Mesenchymal stem cell (in vitro differentiated cells and primary cell): ENCODE measurements around the gene NCKAP1.
A peak's percentile ranks its signal among the peaks of the same experiment; 100 is the strongest.

Source experiments
- DNase-seq: peaks from one replicate; pipeline ENCODE4 v3.0.0-alpha.2; 2013
- H2AFZ ChIP-seq: one replicate; pipeline ENCODE4 v1.6.1; 2013; ENCODE audit warnings: low read depth, mild to moderate bottlenecking, control low read depth, inconsistent platforms, low read length, moderate library complexity
- H2AK5ac ChIP-seq: 2 replicates; pipeline ENCODE4 v1.6.1; 2013; ENCODE audit warnings: low read length, moderate library complexity, mild to moderate bottlenecking, inconsistent platforms; ENCODE audit not compliant: severe bottlenecking
- H2BK120ac ChIP-seq: one replicate; pipeline ENCODE4 v1.6.1; 2013; ENCODE audit warnings: low read depth, mild to moderate bottlenecking, inconsistent platforms, low read length, moderate library complexity
- H2BK12ac ChIP-seq, 2 experiments: one replicate each; pipeline ENCODE4 v1.6.1; 2013; ENCODE audit warnings: inconsistent platforms in 2 of 2, low read length in 2 of 2, mild to moderate bottlenecking in 2 of 2, moderate library complexity in 2 of 2, control low read depth in 1 of 2
- H2BK15ac ChIP-seq: one replicate; pipeline ENCODE4 v1.6.1; 2013; ENCODE audit warnings: mild to moderate bottlenecking, low read depth, inconsistent platforms; ENCODE audit not compliant: poor library complexity, severe bottlenecking
- H2BK5ac ChIP-seq: 2 replicates; pipeline ENCODE4 v1.6.1; 2013; ENCODE audit warnings: low read depth, mild to moderate bottlenecking, low read length, control low read depth, inconsistent platforms; ENCODE audit not compliant: poor library complexity, severe bottlenecking
- H3K14ac ChIP-seq, 2 experiments: one replicate each; pipeline ENCODE4 v1.6.1; 2013; ENCODE audit warnings: inconsistent platforms in 2 of 2, low read length in 2 of 2, control low read depth in 1 of 2, mild to moderate bottlenecking in 1 of 2, moderate library complexity in 1 of 2
- H3K18ac ChIP-seq, 2 experiments: one replicate each; pipeline ENCODE4 v1.6.1; 2013; ENCODE audit warnings: inconsistent platforms in 2 of 2, low read length in 2 of 2, control low read depth in 1 of 2, low read depth in 1 of 2, mild to moderate bottlenecking in 1 of 2
- H3K23ac ChIP-seq, 2 experiments: one replicate each; pipeline ENCODE4 v1.6.1; 2013; ENCODE audit warnings: inconsistent platforms in 2 of 2, low read length in 2 of 2, mild to moderate bottlenecking in 2 of 2, moderate library complexity in 2 of 2, control low read depth in 1 of 2
- H3K27ac ChIP-seq: 2 replicates; pipeline ENCODE4 v1.5.1; 2013; ENCODE audit warnings: mild to moderate bottlenecking, moderate library complexity, low read length, control low read depth, inconsistent platforms; ENCODE audit not compliant: poor library complexity, severe bottlenecking
- H3K27me3 ChIP-seq, 2 experiments: 2 replicates each; pipeline versions ENCODE4 v1.6.1 to v1.7.0; 2013; ENCODE audit warnings: low read length in 2 of 2, mild to moderate bottlenecking in 2 of 2, moderate library complexity in 2 of 2, control low read depth in 1 of 2, inconsistent platforms in 1 of 2; ENCODE audit not compliant: control insufficient read depth in 1 of 2, insufficient read depth in 1 of 2
- H3K36me3 ChIP-seq, 2 experiments: 2 replicates each; pipeline versions ENCODE4 v1.6.1 to v1.7.0; 2013; ENCODE audit warnings: low read length in 2 of 2, control low read depth in 1 of 2, inconsistent platforms in 1 of 2, low read depth in 1 of 2, mild to moderate bottlenecking in 1 of 2; ENCODE audit not compliant: insufficient read depth in 2 of 2, control insufficient read depth in 1 of 2
- H3K4ac ChIP-seq, 2 experiments: one replicate each; pipeline ENCODE4 v1.6.1; 2013; ENCODE audit warnings: inconsistent platforms in 2 of 2, low read length in 2 of 2, mild to moderate bottlenecking in 2 of 2, moderate library complexity in 2 of 2, control low read depth in 1 of 2, low read depth in 1 of 2
- H3K4me1 ChIP-seq: 2 replicates; pipeline ENCODE4 v1.6.1; 2013; ENCODE audit warnings: low read depth, low read length, control low read depth; ENCODE audit not compliant: control insufficient read depth, insufficient read depth
- H3K4me2 ChIP-seq: 2 replicates; pipeline ENCODE4 v1.6.1; 2013; ENCODE audit warnings: low read length, mild to moderate bottlenecking, inconsistent platforms; ENCODE audit not compliant: poor library complexity, severe bottlenecking
- H3K4me3 ChIP-seq, 2 experiments: 2 replicates each; pipeline versions ENCODE4 v1.5.1 to v1.7.0; 2013; ENCODE audit warnings: low read length in 2 of 2, mild to moderate bottlenecking in 2 of 2, control low read depth in 1 of 2, low read depth in 1 of 2; ENCODE audit not compliant: insufficient read depth in 1 of 2
- H3K79me1 ChIP-seq: replicated peaks from 2 replicates; pipeline ENCODE4 v1.6.1; 2013; ENCODE audit warnings: mild to moderate bottlenecking, control low read depth, low read length, inconsistent platforms; ENCODE audit not compliant: poor library complexity, severe bottlenecking
- H3K9ac ChIP-seq: 2 replicates; pipeline ENCODE4 v1.7.0; 2013; ENCODE audit warnings: mild to moderate bottlenecking, low read length, moderate library complexity
- H3K9me3 ChIP-seq: 2 replicates; pipeline ENCODE4 v1.7.0; 2013; ENCODE audit warnings: mild to moderate bottlenecking, low read length; ENCODE audit not compliant: control insufficient read depth
- H4K8ac ChIP-seq: one replicate; pipeline ENCODE4 v1.6.1; 2013; ENCODE audit warnings: inconsistent platforms, mild to moderate bottlenecking, low read length, moderate library complexity
- H4K91ac ChIP-seq: one replicate; pipeline ENCODE4 v1.6.1; 2013; ENCODE audit warnings: mild to moderate bottlenecking, low read length, inconsistent platforms
- WGBS: methylation state at CpG from one replicate; pipeline ENCODE4 v1.1.7; 2013; ENCODE audit warnings: mixed read lengths; 5-methylcytosine and 5-hydroxymethylcytosine counted together

Gene NCKAP1

GRCh38 chr2:182933629-182934028 lies 104.6 kb downstream of the NCKAP1 start:
- peak overlapping the region; percentile 14 for H3K27ac ChIP-seq
- no peak overlapping the region for H3K4me2 ChIP-seq
- no peak overlapping the region for H2AK5ac ChIP-seq
- H3K23ac ChIP-seq: no peak overlapping the region
- H4K8ac ChIP-seq: no peak overlapping the region
- H3K9ac ChIP-seq: no peak overlapping the region
- H4K91ac ChIP-seq: no peak overlapping the region
- H3K9me3 ChIP-seq: no peaks in the 10 kb centered on the region
- H2BK15ac ChIP-seq: no peak overlapping the region
- H2BK5ac ChIP-seq: no peak overlapping the region
- 100% methylated on average over 3 of the region's 3 CpGs for WGBS
- H2BK120ac ChIP-seq: no peak overlapping the region
- no peaks in the 10 kb centered on the region for H3K27me3 ChIP-seq
- H2BK12ac ChIP-seq: no peak overlapping the region
- H3K4me1 ChIP-seq: peaks cover 3% of the 10 kb centered on the region
- no peak overlapping the region for H3K14ac ChIP-seq
- peaks cover 5 to 94% of the 10 kb centered on the region in 2 experiments for H3K36me3 ChIP-seq
- H3K4ac ChIP-seq: no peak overlapping the region
- no peak overlapping the region for H3K18ac ChIP-seq
- peaks cover 13% of the 10 kb centered on the region for H3K79me1 ChIP-seq
- H3K4me3 ChIP-seq: no peak overlapping the region
- H2AFZ ChIP-seq: no peak overlapping the region
- DNase-seq: no peak

- H3K27me3 ChIP-seq: no peaks in the 10 kb centered on the region
- H3K27ac ChIP-seq: no peak overlapping the region
- no peak overlapping the region for H3K23ac ChIP-seq
- H3K36me3 ChIP-seq: peaks cover 2 to 94% of the 10 kb centered on the region in 2 experiments
- no peak overlapping the region for H3K4ac ChIP-seq
- H3K4me1 ChIP-seq: peaks cover 3% of the 10 kb centered on the region
- no peak overlapping the region for H2AFZ ChIP-seq
- H3K79me1 ChIP-seq: peaks cover 6% of the 10 kb centered on the region
- no peak overlapping the region for H4K8ac ChIP-seq
- H3K9ac ChIP-seq: no peak overlapping the region
- no peak overlapping the region for H2BK5ac ChIP-seq
- no peak overlapping the region for H2BK120ac ChIP-seq
- H3K4me3 ChIP-seq: no peak overlapping the region
- no peak overlapping the region for H3K18ac ChIP-seq
- H3K9me3 ChIP-seq: no peaks in the 10 kb centered on the region
- no peak overlapping the region for H2AK5ac ChIP-seq
- H2BK12ac ChIP-seq: no peak overlapping the region
- H4K91ac ChIP-seq: no peak overlapping the region
- H3K4me2 ChIP-seq: no peak overlapping the region
- no peak for DNase-seq
- H3K14ac ChIP-seq: no peak overlapping the region
- H2BK15ac ChIP-seq: no peak overlapping the region
Observed at GRCh38 chr2:182929972-182930371, 108.3 kb downstream of the NCKAP1 start.

GRCh38 chr2:182924306-182924705 lies 114.0 kb downstream of the NCKAP1 start:
- H4K8ac ChIP-seq: no peak overlapping the region
- H3K4ac ChIP-seq: no peak overlapping the region
- H3K79me1 ChIP-seq: peaks cover 9% of the 10 kb centered on the region
- H3K18ac ChIP-seq: no peak overlapping the region
- no peak overlapping the region for H4K91ac ChIP-seq
- no peak overlapping the region for H3K14ac ChIP-seq
- no peaks in the 10 kb centered on the region for H3K27me3 ChIP-seq
- H3K4me1 ChIP-seq: peaks cover 2% of the 10 kb centered on the region
- H3K4me3 ChIP-seq: no peak overlapping the region
- no peak overlapping the region for H3K4me2 ChIP-seq
- peak overlapping the region; percentile 61 for H3K9ac ChIP-seq
- no peak overlapping the region for H2BK5ac ChIP-seq
- H3K27ac ChIP-seq: no peak overlapping the region
- no peak overlapping the region for H2BK12ac ChIP-seq
- no peak overlapping the region for H2AFZ ChIP-seq
- peak; percentile 48 for DNase-seq
- no peak overlapping the region for H2BK15ac ChIP-seq
- no peak overlapping the region for H3K23ac ChIP-seq
- no peak overlapping the region for H2AK5ac ChIP-seq
- no peak overlapping the region for H2BK120ac ChIP-seq
- H3K9me3 ChIP-seq: no peaks in the 10 kb centered on the region
- H3K36me3 ChIP-seq: peaks cover 8 to 86% of the 10 kb centered on the region in 2 experiments

DNA sequence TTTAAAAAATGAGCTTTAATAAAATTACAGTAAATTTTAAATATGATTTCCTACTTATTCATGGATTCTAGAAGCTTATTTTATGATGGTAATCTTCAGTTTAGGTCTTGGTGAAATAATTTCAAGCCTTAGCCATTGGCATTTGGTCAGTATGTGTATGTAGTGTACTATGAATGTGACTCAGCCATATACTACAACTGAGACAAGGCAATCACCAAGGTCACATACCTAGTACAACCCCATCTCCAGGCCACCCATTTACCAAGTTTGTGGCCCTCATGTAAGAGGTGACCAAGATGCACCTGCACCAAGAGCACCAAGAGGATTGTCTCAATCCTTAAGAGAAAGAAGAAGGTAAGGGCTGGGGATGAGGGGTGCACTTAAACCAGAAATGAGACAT lies 117.0 kb downstream of the NCKAP1 start:
- H4K8ac ChIP-seq: no peak overlapping the region
- no peak overlapping the region for H3K4me2 ChIP-seq
- H3K79me1 ChIP-seq: peaks cover 7% of the 10 kb centered on the region
- no peak overlapping the region for H3K4me3 ChIP-seq
- peaks cover 8 to 83% of the 10 kb centered on the region in 2 experiments for H3K36me3 ChIP-seq
- no peak overlapping the region for H2BK120ac ChIP-seq
- H3K9me3 ChIP-seq: no peaks in the 10 kb centered on the region
- no peak overlapping the region for H3K9ac ChIP-seq
- peak overlapping the region; percentile 82 for H2AK5ac ChIP-seq
- peak overlapping the region in 1 of 2 experiments; percentile 78 for H2BK12ac ChIP-seq
- H4K91ac ChIP-seq: no peak overlapping the region
- peak overlapping the region in 1 of 2 experiments; percentile 69 for H3K23ac ChIP-seq
- H2BK5ac ChIP-seq: no peak overlapping the region
- no peaks in the 10 kb centered on the region for H3K27me3 ChIP-seq
- peak; percentile 31 for DNase-seq
- H3K4ac ChIP-seq: no peak overlapping the region
- no peak overlapping the region for H2BK15ac ChIP-seq
- H3K14ac ChIP-seq: no peak overlapping the region
- peaks cover 2% of the 10 kb centered on the region for H3K4me1 ChIP-seq
- peak overlapping the region; percentile 12 for H3K27ac ChIP-seq
- H3K18ac ChIP-seq: peak overlapping the region; percentile 1 to 61
- H2AFZ ChIP-seq: no peak overlapping the region
